Measurements from ENCODE around the gene FBXL17. TPM values are rescaled to one million over a fixed set of nuclear protein-coding genes. Genes with fewer than 3 reads are reported as not detected.

Gene FBXL17
- total and polyA plus RNA-seq, 2 donors (not counting 1 experiment from before 2014, with no cell fraction given) = 7.3 to 40.3 TPM

DNA sequence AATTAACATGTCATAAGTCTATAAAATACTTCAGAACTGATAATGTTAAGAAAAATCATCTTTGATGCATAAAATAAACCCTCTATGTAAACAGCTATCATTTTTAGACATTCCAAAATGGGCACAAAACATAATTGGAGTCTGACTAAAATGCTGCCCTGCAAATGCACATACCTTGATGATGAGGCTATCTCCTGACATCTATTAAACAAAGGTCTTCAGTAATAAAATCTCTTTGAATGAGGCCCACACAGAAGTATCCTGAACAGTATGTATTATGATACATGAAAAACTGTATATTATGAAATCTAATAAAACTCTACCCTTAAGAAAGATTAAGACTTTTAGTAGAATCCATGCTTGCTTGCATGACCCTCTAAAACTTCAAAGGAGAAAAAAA, 66.1 kb downstream of the FBXL17 start:
- Histone ChIP-seq H3K4me3 (ENCODE audit: control extremely low read depth in 1 of 5, extremely low read depth in 1 of 5, insufficient read depth in 1 of 5, low read depth in 2 of 5, low read length in 4 of 5) (no peak overlapping the region), H3K36me3 (replicated peaks in 1 of 2; ENCODE audit: control extremely low read depth in 1 of 2, control insufficient read depth in 1 of 2, extremely low read depth in 1 of 2, insufficient read depth in 2 of 2, low read length in 1 of 2) (no peaks in the 10 kb centered on the region), H3K79me2 (ENCODE audit: control insufficient read depth, insufficient read depth, low read length) (no peaks in the 10 kb centered on the region), H3K9ac (ENCODE audit: low read length) (no peak overlapping the region), H3K27me3 (replicated peaks in 1 of 4; ENCODE audit: control extremely low read depth in 1 of 4, control insufficient read depth in 3 of 4, insufficient read depth in 4 of 4, low read length in 3 of 4) (no peaks in the 10 kb centered on the region), H3K27ac (ENCODE audit: low read length in 2 of 2) (no peak overlapping the region), H2AFZ (ENCODE audit: insufficient read depth, low read depth, low read length, poor library complexity, severe bottlenecking) (no peak overlapping the region), H4K20me1 (ENCODE audit: control insufficient read depth, insufficient read depth, low read length, poor library complexity, severe bottlenecking) (no peaks in the 10 kb centered on the region), H3K4me1 (ENCODE audit: control insufficient read depth in 2 of 2, insufficient read depth in 2 of 2, low read length in 2 of 2) (no peaks in the 10 kb centered on the region), H3K9me3 (ENCODE audit: control extremely low read depth in 1 of 3, control insufficient read depth in 2 of 3, insufficient read depth in 1 of 3, low read length in 2 of 3) (no peaks in the 10 kb centered on the region), H3K4me2 (replicated peaks; ENCODE audit: low read depth, low read length, poor library complexity, severe bottlenecking) (no peak overlapping the region)
- no peak for TF ChIP-seq EZH2 (IDR thresholded peaks at IDR 0.05; ENCODE audit: borderline replicate concordance, insufficient read depth, low read depth, low read length, poor library complexity, severe bottlenecking)
- TF ChIP-seq, protein P1, sequence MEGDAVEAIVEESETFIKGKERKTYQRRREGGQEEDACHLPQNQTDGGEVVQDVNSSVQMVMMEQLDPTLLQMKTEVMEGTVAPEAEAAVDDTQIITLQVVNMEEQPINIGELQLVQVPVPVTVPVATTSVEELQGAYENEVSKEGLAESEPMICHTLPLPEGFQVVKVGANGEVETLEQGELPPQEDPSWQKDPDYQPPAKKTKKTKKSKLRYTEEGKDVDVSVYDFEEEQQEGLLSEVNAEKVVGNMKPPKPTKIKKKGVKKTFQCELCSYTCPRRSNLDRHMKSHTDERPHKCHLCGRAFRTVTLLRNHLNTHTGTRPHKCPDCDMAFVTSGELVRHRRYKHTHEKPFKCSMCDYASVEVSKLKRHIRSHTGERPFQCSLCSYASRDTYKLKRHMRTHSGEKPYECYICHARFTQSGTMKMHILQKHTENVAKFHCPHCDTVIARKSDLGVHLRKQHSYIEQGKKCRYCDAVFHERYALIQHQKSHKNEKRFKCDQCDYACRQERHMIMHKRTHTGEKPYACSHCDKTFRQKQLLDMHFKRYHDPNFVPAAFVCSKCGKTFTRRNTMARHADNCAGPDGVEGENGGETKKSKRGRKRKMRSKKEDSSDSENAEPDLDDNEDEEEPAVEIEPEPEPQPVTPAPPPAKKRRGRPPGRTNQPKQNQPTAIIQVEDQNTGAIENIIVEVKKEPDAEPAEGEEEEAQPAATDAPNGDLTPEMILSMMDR (IDR thresholded peaks at IDR 0.05) = no peak
- H3K4me1 Mint-ChIP-seq = no peaks in the 10 kb centered on the region
- ChIA-PET CTCF (no interaction called here), POLR2A (no interaction called here)
- no peak overlapping the region for H3K27ac Mint-ChIP-seq
- DNase-seq (no peak), ATAC-seq (ENCODE audit: low read depth) (no peak)
- no peak overlapping the region for H3K4me3 Mint-ChIP-seq
- no peaks in the 10 kb centered on the region for H3K9me3 Mint-ChIP-seq (ENCODE audit: insufficient read depth)
- no peaks in the 10 kb centered on the region for H3K27me3 Mint-ChIP-seq
- intact Hi-C loops (cut with micrococcal nuclease) = no loop called here

GRCh38 chr5:108312258-108312657, 69.6 kb downstream of the FBXL17 start:
- no peaks in the 10 kb centered on the region for H3K27me3 Mint-ChIP-seq
- Histone ChIP-seq H3K4me3 (ENCODE audit: control extremely low read depth in 1 of 5, extremely low read depth in 1 of 5, insufficient read depth in 1 of 5, low read depth in 2 of 5, low read length in 4 of 5) (no peak overlapping the region), H3K4me2 (replicated peaks; ENCODE audit: low read depth, low read length, poor library complexity, severe bottlenecking) (no peak overlapping the region), H3K4me1 (ENCODE audit: control insufficient read depth in 2 of 2, insufficient read depth in 2 of 2, low read length in 2 of 2) (no peaks in the 10 kb centered on the region), H3K27ac (ENCODE audit: low read length in 2 of 2) (no peak overlapping the region), H3K79me2 (ENCODE audit: control insufficient read depth, insufficient read depth, low read length) (no peaks in the 10 kb centered on the region), H3K9me3 (ENCODE audit: control extremely low read depth in 1 of 3, control insufficient read depth in 2 of 3, insufficient read depth in 1 of 3, low read length in 2 of 3) (no peaks in the 10 kb centered on the region), H3K27me3 (replicated peaks in 1 of 4; ENCODE audit: control extremely low read depth in 1 of 4, control insufficient read depth in 3 of 4, insufficient read depth in 4 of 4, low read length in 3 of 4) (no peaks in the 10 kb centered on the region), H4K20me1 (ENCODE audit: control insufficient read depth, insufficient read depth, low read length, poor library complexity, severe bottlenecking) (no peaks in the 10 kb centered on the region), H3K36me3 (replicated peaks in 1 of 2; ENCODE audit: control extremely low read depth in 1 of 2, control insufficient read depth in 1 of 2, extremely low read depth in 1 of 2, insufficient read depth in 2 of 2, low read length in 1 of 2) (no peaks in the 10 kb centered on the region), H2AFZ (ENCODE audit: insufficient read depth, low read depth, low read length, poor library complexity, severe bottlenecking) (no peak overlapping the region), H3K9ac (ENCODE audit: low read length) (no peak overlapping the region)
- WGBS (ENCODE audit: insufficient coverage) = no CpG with 5 or more reads among the region's 1 CpG
- H3K27ac Mint-ChIP-seq = no peak overlapping the region
- ChIA-PET POLR2A (no interaction called here), CTCF (interaction anchor here (0.6 to 1.5 kb wide), 2 partner anchors 8 to 51 kb away, joined by 3 to 5 read pairs; no protein-coding TSS in a partner anchor)
- TF ChIP-seq, protein P1 (IDR thresholded peaks at IDR 0.05) = no peak
- TF ChIP-seq EZH2 (IDR thresholded peaks at IDR 0.05; ENCODE audit: borderline replicate concordance, insufficient read depth, low read depth, low read length, poor library complexity, severe bottlenecking) = no peak
- no peaks in the 10 kb centered on the region for H3K9me3 Mint-ChIP-seq (ENCODE audit: insufficient read depth)
- no peaks in the 10 kb centered on the region for H3K4me1 Mint-ChIP-seq
- intact Hi-C loops (cut with micrococcal nuclease) = no loop called here
- no peak overlapping the region for H3K4me3 Mint-ChIP-seq
- no peak for DNase-seq
- ATAC-seq (ENCODE audit: low read depth) = no peak
